ENCODE measurements around the gene UNC5A. TPM values are rescaled to one million over a fixed set of nuclear protein-coding genes. Genes with fewer than 3 reads are reported as not detected.

Gene UNC5A
- total RNA-seq, 1 experiment from 2014 or later, result 3.1 TPM

- TF ChIP-seq EZH2 (IDR thresholded peaks at IDR 0.05; ENCODE audit: low read depth) (no peak), CTCF (conservative IDR thresholded peaks at IDR 0.05) (no peak)
- no TSS peak for BruUV-seq (replicated peaks)
- POLR2A ChIA-PET (ENCODE audit: unreplicated experiment), result no interaction called here
- intact Hi-C loops (cut with micrococcal nuclease; ENCODE audit: unreplicated experiment), result no loop called here
- Histone ChIP-seq H3K27ac (no peak overlapping the region), H3K9me2 (ENCODE audit: insufficient read depth) (no peaks in the 10 kb centered on the region), H3K4me2 (no peak overlapping the region), H3K4me1 (replicated peaks; ENCODE audit: insufficient read depth) (peaks cover 6% of the 10 kb centered on the region), H3K4me3 (no peak overlapping the region), H3F3A (ENCODE audit: insufficient read depth, low read depth) (no peaks in the 10 kb centered on the region), H3K9me3 (ENCODE audit: insufficient read depth, low read depth) (no peaks in the 10 kb centered on the region), H4K20me1 (ENCODE audit: insufficient read depth) (no peaks in the 10 kb centered on the region; the same call in 1 of the 2 replicates), H3K36me3 (ENCODE audit: low read depth) (no peaks in the 10 kb centered on the region), H3K27me3 (ENCODE audit: insufficient read depth, low read depth) (no peaks in the 10 kb centered on the region), H2AFZ (no peak overlapping the region), H3K79me2 (ENCODE audit: low read depth) (0 out of 2 replicates have a peak, but pooled peaks cover 4% of the 10 kb centered on the region)
- CTCF ChIA-PET, result no interaction called here
- no peak for DNase-seq
Measured at GRCh38 chr5:176921714-176922113, 111.4 kb downstream of the UNC5A start.

GRCh38 chr5:176922817-176923216 is 112.5 kb downstream of the UNC5A start:
- H3K9me3 ChIP-seq (ENCODE audit: insufficient read depth, low read depth), result no peaks in the 10 kb centered on the region
- no peak for DNase-seq
- no peak overlapping the region for H3K27ac ChIP-seq
- H2AFZ ChIP-seq, result no peak overlapping the region
- no peaks in the 10 kb centered on the region; the same call in 1 of the 2 replicates for H4K20me1 ChIP-seq (ENCODE audit: insufficient read depth)
- H3K4me2 ChIP-seq, result no peak overlapping the region
- intact Hi-C loops (cut with micrococcal nuclease; ENCODE audit: unreplicated experiment), result no loop called here
- H3K36me3 ChIP-seq (ENCODE audit: low read depth), result no peaks in the 10 kb centered on the region
- H3K27me3 ChIP-seq (ENCODE audit: insufficient read depth, low read depth), result no peaks in the 10 kb centered on the region
- H3K9me2 ChIP-seq (ENCODE audit: insufficient read depth), result no peaks in the 10 kb centered on the region
- H3K79me2 ChIP-seq (ENCODE audit: low read depth), result 0 out of 2 replicates have a peak, but pooled peaks cover 4% of the 10 kb centered on the region
- H3K4me3 ChIP-seq, result no peak overlapping the region
- ChIA-PET POLR2A (ENCODE audit: unreplicated experiment) (no interaction called here), CTCF (no interaction called here)
- H3K4me1 ChIP-seq (replicated peaks; ENCODE audit: insufficient read depth), result peaks cover 9% of the 10 kb centered on the region
- TF ChIP-seq EZH2 (IDR thresholded peaks at IDR 0.05; ENCODE audit: low read depth) (no peak), CTCF (conservative IDR thresholded peaks at IDR 0.05) (no peak)
- BruUV-seq (replicated peaks), result no TSS peak
- 0 out of 2 replicates have a peak, but pooled peaks cover 6% of the 10 kb centered on the region for H3F3A ChIP-seq (ENCODE audit: insufficient read depth, low read depth)

- H3K4me1 ChIP-seq (replicated peaks; ENCODE audit: insufficient read depth), result peaks cover 13% of the 10 kb centered on the region
- peak overlapping the region; percentile 47; the same call in 1 of the 2 replicates for H3K27ac ChIP-seq
- no peaks in the 10 kb centered on the region for H3K9me3 ChIP-seq (ENCODE audit: insufficient read depth, low read depth)
- peaks cover 16% of the 10 kb centered on the region; the same call in 1 of the 2 replicates for H3F3A ChIP-seq (ENCODE audit: insufficient read depth, low read depth)
- BruUV-seq (replicated peaks), result no TSS peak
- H3K4me2 ChIP-seq, result no peak overlapping the region
- H4K20me1 ChIP-seq (ENCODE audit: insufficient read depth), result no peaks in the 10 kb centered on the region
- DNase-seq, result peak; percentile 7 to 46
- no peak overlapping the region for H2AFZ ChIP-seq
- no peaks in the 10 kb centered on the region for H3K27me3 ChIP-seq (ENCODE audit: insufficient read depth, low read depth)
- intact Hi-C loops (cut with micrococcal nuclease; ENCODE audit: unreplicated experiment), result no loop called here
- H3K9me2 ChIP-seq (ENCODE audit: insufficient read depth), result no peaks in the 10 kb centered on the region
- no peak overlapping the region for H3K4me3 ChIP-seq
- ChIA-PET CTCF (interaction anchor here (0.6 kb wide), 2 partner anchors 133 to 1411 kb away, joined by 3 to 4 read pairs; no protein-coding TSS in a partner anchor), POLR2A (ENCODE audit: unreplicated experiment) (interaction anchor here (0.7 kb wide), 1 partner anchor 94 kb away, joined by 15 read pairs; no protein-coding TSS in a partner anchor)
- H3K79me2 ChIP-seq (ENCODE audit: low read depth), result 0 out of 2 replicates have a peak, but pooled peaks cover 4% of the 10 kb centered on the region
- H3K36me3 ChIP-seq (ENCODE audit: low read depth), result peaks cover 7% of the 10 kb centered on the region; the same call in 1 of the 2 replicates
- no peak for TF ChIP-seq EZH2 (IDR thresholded peaks at IDR 0.05; ENCODE audit: low read depth)
- no peak for TF ChIP-seq CTCF (conservative IDR thresholded peaks at IDR 0.05)
Measured at GRCh38 chr5:176927562-176927961, 117.2 kb downstream of the UNC5A start.

Measured in PC-9 (cell line).